OCI-LY1 (cell line): ENCODE data around the gene CASP9.

Experiments
- H2AFZ ChIP-seq: fragments of 200-600 bp; sonication (generic), shearing (Covaris generic); 2 replicates; pipeline ENCODE4 v1.6.0; 2014; ENCODE audit warnings: antibody characterized with exemption, mild to moderate bottlenecking, low read length
- H3F3A ChIP-seq: fragments of 200-600 bp; sonication (generic), shearing (Covaris generic); 2 replicates; pipeline ENCODE4 v1.6.0; 2014; ENCODE audit warnings: mild to moderate bottlenecking, antibody characterized with exemption, low read length, moderate library complexity; ENCODE audit not compliant: insufficient read depth
- H3K27ac ChIP-seq: fragments of 200-600 bp; sonication (generic); 2 replicates; pipeline ENCODE4 v1.5.1; 2014; ENCODE audit warnings: low read length, mixed run types, mild to moderate bottlenecking, low read depth; ENCODE audit not compliant: poor library complexity, severe bottlenecking
- H3K27me3 ChIP-seq: fragments of 200-600 bp; sonication (generic); 2 replicates; pipeline ENCODE4 v1.6.0; 2014; ENCODE audit warnings: antibody characterized with exemption, mild to moderate bottlenecking, low read length, moderate library complexity; ENCODE audit not compliant: insufficient read depth
- H3K36me3 ChIP-seq: fragments of 200-600 bp; sonication (generic); 2 replicates; pipeline ENCODE4 v1.6.1; 2014; ENCODE audit warnings: mild to moderate bottlenecking, antibody characterized with exemption, low read length, moderate library complexity, mixed read lengths; ENCODE audit not compliant: insufficient read depth
- H3K4me1 ChIP-seq: fragments of 200-600 bp; sonication (generic); 2 replicates; pipeline ENCODE4 v1.5.1; 2014; ENCODE audit warnings: mild to moderate bottlenecking, low read length, moderate library complexity; ENCODE audit not compliant: insufficient read depth, severe bottlenecking
- H3K4me2 ChIP-seq: fragments of 200-600 bp; sonication (generic), shearing (Covaris generic); 2 replicates; pipeline ENCODE4 v1.6.1; 2014; ENCODE audit warnings: low read length
- H3K4me3 ChIP-seq: fragments of 200-600 bp; sonication (generic); 2 replicates; pipeline ENCODE4 v1.5.1; 2014; ENCODE audit warnings: low read length, low read depth, mild to moderate bottlenecking, mixed read lengths; ENCODE audit not compliant: poor library complexity, severe bottlenecking
- H3K79me2 ChIP-seq: fragments of 200-600 bp; shearing (Covaris generic); 2 replicates; pipeline ENCODE4 v1.6.1; 2016; ENCODE audit warnings: mixed run types, low read length, mixed read lengths; ENCODE audit not compliant: insufficient read depth
- H3K9ac ChIP-seq: fragments of 200-600 bp; sonication (generic), shearing (Covaris generic); 2 replicates; pipeline ENCODE4 v1.6.1; 2014; ENCODE audit warnings: mild to moderate bottlenecking, low read length, mixed read lengths
- H3K9me2 ChIP-seq: fragments of 200-600 bp; sonication (generic), shearing (Covaris generic); 2 replicates; pipeline ENCODE4 v1.6.1; 2014; ENCODE audit warnings: low read depth, mild to moderate bottlenecking, low read length, mixed read lengths
- H3K9me3 ChIP-seq: fragments of 200-600 bp; shearing (Covaris generic); 2 replicates; pipeline ENCODE4 v1.6.1; 2014; ENCODE audit warnings: low read length, mixed read lengths
- H4K20me1 ChIP-seq: fragments of 200-600 bp; sonication (generic), shearing (Covaris generic); 2 replicates; pipeline ENCODE4 v1.6.0; 2016; ENCODE audit warnings: mild to moderate bottlenecking, low read length; ENCODE audit not compliant: insufficient read depth
- EZH2 ChIP-seq: fragments of 200-600 bp; sonication (generic), shearing (Covaris generic); IDR thresholded peaks from 2 replicates; pipeline ENCODE4 v1.8.0; 2017; ENCODE audit warnings: borderline replicate concordance, mixed run types, mild to moderate bottlenecking, antibody characterized with exemption, low read length, moderate library complexity, mixed read lengths
- TF ChIP-seq, protein P1 (sequence below): fragments of 200-600 bp; sonication (generic), shearing (Covaris generic); IDR thresholded peaks from 2 replicates; pipeline ENCODE4 v1.5.1; 2017; ENCODE audit warnings: mild to moderate bottlenecking, antibody characterized with exemption, low read length, moderate library complexity, mixed read lengths

Gene CASP9

DNA sequence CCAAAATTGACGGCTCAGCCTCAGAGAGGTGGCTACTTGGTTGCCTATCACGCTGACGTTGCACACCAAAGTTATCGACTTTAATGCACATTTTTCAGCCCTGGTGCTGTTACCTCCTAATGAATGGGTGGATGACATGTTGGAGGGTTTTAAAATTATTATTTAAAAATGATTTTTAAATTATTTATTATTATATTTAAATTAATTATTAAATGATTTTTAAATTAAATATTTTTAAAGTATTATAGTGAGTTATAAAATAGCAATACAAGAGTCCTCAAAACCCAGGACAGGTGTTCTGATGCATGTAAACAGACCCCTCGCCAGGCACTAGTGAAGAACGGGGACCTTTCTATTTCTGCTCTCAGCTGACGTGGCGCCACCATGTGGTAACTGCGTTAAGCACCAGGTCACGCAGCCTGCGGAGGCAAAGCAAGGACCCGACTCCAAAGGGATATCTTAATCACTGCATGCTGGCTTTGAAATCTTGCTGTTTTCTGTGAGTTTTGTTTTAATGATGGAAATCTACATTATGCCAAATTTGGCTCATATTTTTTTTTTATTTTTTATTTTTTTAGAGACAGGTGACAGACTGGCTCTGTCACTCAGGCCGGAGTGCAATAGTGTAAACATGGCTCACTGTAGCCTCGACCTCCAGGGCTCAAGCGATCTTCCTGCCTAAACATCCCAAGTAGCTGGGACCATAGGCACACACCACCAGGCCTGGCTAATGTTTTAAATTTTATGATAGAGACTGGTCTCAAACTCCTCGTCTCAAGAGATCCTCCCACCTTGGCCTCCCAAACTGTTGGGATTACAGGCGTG is 22.6 kb downstream of the CASP9 start:
- Histone ChIP-seq H3K9me2 (no peaks in the 10 kb centered on the region), H3F3A (no peaks in the 10 kb centered on the region), H3K27ac (no peak overlapping the region), H3K4me3 (no peak overlapping the region), H3K36me3 (no peaks in the 10 kb centered on the region), H2AFZ (no peak overlapping the region), H3K79me2 (no peaks in the 10 kb centered on the region), H3K27me3 (no peaks in the 10 kb centered on the region), H3K4me2 (no peak overlapping the region), H3K9ac (no peak overlapping the region), H3K4me1 (no peaks in the 10 kb centered on the region), H3K9me3 (no peaks in the 10 kb centered on the region), H4K20me1 (no peaks in the 10 kb centered on the region)
- TF ChIP-seq EZH2: no peak
- TF ChIP-seq, protein P1, sequence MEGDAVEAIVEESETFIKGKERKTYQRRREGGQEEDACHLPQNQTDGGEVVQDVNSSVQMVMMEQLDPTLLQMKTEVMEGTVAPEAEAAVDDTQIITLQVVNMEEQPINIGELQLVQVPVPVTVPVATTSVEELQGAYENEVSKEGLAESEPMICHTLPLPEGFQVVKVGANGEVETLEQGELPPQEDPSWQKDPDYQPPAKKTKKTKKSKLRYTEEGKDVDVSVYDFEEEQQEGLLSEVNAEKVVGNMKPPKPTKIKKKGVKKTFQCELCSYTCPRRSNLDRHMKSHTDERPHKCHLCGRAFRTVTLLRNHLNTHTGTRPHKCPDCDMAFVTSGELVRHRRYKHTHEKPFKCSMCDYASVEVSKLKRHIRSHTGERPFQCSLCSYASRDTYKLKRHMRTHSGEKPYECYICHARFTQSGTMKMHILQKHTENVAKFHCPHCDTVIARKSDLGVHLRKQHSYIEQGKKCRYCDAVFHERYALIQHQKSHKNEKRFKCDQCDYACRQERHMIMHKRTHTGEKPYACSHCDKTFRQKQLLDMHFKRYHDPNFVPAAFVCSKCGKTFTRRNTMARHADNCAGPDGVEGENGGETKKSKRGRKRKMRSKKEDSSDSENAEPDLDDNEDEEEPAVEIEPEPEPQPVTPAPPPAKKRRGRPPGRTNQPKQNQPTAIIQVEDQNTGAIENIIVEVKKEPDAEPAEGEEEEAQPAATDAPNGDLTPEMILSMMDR: peak; percentile 80

DNA sequence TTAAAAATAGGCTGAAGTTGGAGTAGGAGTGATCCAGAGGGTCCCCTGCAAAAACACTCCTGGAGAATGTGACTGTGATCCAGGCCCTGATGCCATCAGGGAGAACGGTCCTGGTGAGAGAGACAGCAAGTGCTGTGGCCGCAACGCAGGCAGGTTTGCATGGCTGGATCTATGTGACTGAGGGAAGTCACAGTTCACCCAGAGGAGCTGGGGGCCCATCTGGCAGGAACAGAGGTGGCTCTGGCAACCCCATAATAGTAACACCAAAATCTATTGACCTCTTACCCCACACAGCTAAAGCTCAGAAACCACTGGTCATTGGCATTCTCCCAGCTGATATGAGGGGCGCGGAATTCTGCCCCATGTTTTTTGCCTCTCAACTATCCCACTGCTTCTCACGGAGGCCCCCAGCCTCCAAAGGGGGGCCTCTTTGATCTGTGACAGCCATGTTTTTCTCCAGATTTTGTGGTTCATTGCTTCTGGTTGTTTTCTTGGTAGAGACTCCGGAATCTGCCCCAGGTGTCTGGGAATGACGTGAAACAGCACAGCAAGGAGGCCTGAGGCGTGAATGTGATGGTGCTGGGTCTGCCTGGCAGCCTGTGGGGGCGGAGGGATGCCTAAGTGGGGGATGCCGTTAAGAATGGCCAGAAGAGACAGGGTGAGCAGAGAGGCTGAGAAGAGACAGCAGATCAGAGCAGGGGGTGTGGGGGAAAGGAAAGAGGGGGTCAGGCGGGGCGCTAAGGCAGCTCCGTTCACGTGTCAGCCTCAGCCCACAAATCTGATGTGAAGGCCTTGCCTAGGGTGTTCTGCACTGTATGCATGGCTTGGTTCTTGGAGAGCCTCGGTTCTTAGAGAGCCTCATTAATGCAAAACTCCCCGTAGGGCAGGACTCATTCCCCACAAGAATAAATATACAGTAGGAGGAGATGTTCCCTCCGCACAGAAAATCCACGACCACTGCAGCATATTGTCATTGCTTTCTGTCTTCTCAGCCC is 23.5 kb downstream of the CASP9 start:
- Histone ChIP-seq H3K4me2 (no peak overlapping the region), H3K9me3 (no peaks in the 10 kb centered on the region), H3K9me2 (no peaks in the 10 kb centered on the region), H3K9ac (no peak overlapping the region), H3K4me3 (no peak overlapping the region), H4K20me1 (no peaks in the 10 kb centered on the region), H3K79me2 (no peaks in the 10 kb centered on the region), H3K27me3 (no peaks in the 10 kb centered on the region), H3K36me3 (no peaks in the 10 kb centered on the region), H3K27ac (no peak overlapping the region), H3F3A (no peaks in the 10 kb centered on the region; the same call in 1 of the 2 replicates), H3K4me1 (no peaks in the 10 kb centered on the region), H2AFZ (no peak overlapping the region)
- TF ChIP-seq, protein P1: no peak
- TF ChIP-seq EZH2: no peak

DNA sequence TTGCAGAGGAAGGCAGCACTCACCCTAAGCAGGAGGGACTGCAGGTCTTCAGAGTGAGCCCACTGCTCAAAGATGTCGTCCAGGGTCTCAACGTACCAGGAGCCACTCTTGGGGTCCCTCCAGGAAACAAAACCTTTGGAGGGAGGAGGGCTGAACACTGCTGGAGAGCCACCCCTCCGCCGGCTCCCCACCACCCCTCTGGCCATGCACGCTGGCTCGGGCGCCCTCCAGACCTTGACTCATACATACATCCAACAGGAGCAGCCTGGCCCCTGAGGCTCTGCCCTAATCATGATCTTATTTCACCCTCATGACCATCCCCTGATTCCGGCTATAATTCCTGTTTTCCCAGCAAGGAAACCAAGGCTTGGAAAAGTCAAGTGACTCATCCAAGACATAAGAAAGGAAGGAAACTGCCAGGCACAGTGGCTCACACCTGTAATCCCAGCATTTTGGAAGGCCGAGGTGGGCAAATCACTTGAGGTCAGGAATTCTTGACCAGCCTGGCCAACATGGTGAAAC is 30.1 kb downstream of the CASP9 start:
- no peaks in the 10 kb centered on the region for H3K9me3 ChIP-seq
- H4K20me1 ChIP-seq: no peaks in the 10 kb centered on the region
- no peak overlapping the region for H3K4me3 ChIP-seq
- H3K9me2 ChIP-seq: no peaks in the 10 kb centered on the region
- no peaks in the 10 kb centered on the region for H3K36me3 ChIP-seq
- TF ChIP-seq EZH2: no peak
- TF ChIP-seq, protein P1: no peak
- H3K27ac ChIP-seq: no peak overlapping the region
- no peaks in the 10 kb centered on the region; the same call in 1 of the 2 replicates for H3F3A ChIP-seq
- no peak overlapping the region for H3K9ac ChIP-seq
- no peaks in the 10 kb centered on the region for H3K79me2 ChIP-seq
- H2AFZ ChIP-seq: no peak overlapping the region
- H3K4me2 ChIP-seq: no peak overlapping the region
- no peaks in the 10 kb centered on the region for H3K4me1 ChIP-seq
- no peaks in the 10 kb centered on the region for H3K27me3 ChIP-seq
